Kidney (tissue), 14 donors: Measurements from ENCODE around the gene ME3. TPM values are rescaled to one million over a fixed set of nuclear protein-coding genes. Genes with fewer than 3 reads are reported as not detected.

ENCODE experiments used
- DNase-seq, 5 donors: peaks; one replicate each; pipeline ENCODE4 v3.0.0-alpha.2; 2013 to 2020
- FAIRE-seq: peaks from 2 replicates; lab custom pipeline; 2012; peaks lifted over from hg19 to GRCh38; lab: Jason Lieb, UNC
- H3K27ac ChIP-seq, 2 donors: one replicate each; pipeline ENCODE4 v1.7.0; 2013; ENCODE audit warnings: low read depth in 2 of 2, low read length in 2 of 2, inconsistent platforms in 1 of 2
- H3K27me3 ChIP-seq: one replicate; pipeline ENCODE4 v1.7.1; 2013; ENCODE audit warnings: low read length, inconsistent platforms; ENCODE audit not compliant: control insufficient read depth, insufficient read depth
- H3K36me3 ChIP-seq, 3 donors: one replicate each; pipeline versions ENCODE4 v1.7.0 to v1.7.1; 2013; ENCODE audit warnings: low read length in 3 of 3, control low read depth in 1 of 3, inconsistent platforms in 1 of 3; ENCODE audit not compliant: insufficient read depth in 3 of 3, control insufficient read depth in 2 of 3
- H3K4me1 ChIP-seq, 3 donors: one replicate each; pipeline versions ENCODE4 v1.7.0 to v1.7.1; 2013; ENCODE audit warnings: low read length in 3 of 3, inconsistent platforms in 1 of 3, low read depth in 1 of 3; ENCODE audit not compliant: control insufficient read depth in 2 of 3, insufficient read depth in 2 of 3
- H3K4me3 ChIP-seq, 3 donors: one replicate each; pipeline versions ENCODE4 v1.7.0 to v1.8.1; 2013; ENCODE audit warnings: low read length in 3 of 3, control low read depth in 1 of 3, inconsistent platforms in 1 of 3
- H3K9ac ChIP-seq, 3 donors: one replicate each; pipeline versions ENCODE4 v1.7.0 to v1.7.1; 2013; ENCODE audit warnings: low read length in 3 of 3, control low read depth in 1 of 3, inconsistent platforms in 1 of 3
- H3K9me3 ChIP-seq, 3 donors: one replicate each; pipeline versions ENCODE4 v1.7.0 to v1.7.1; 2013; ENCODE audit warnings: low read length in 3 of 3, control low read depth in 1 of 3, inconsistent platforms in 1 of 3; ENCODE audit not compliant: control insufficient read depth in 2 of 3, insufficient read depth in 1 of 3
- CTCF ChIP-seq: IDR thresholded peaks from 3 replicates; pipeline ENCODE4 v1.5.1; 2012; ENCODE audit warnings: mild to moderate bottlenecking, moderate library complexity, borderline replicate concordance; ENCODE audit not compliant: insufficient read depth; ENCODE audit errors: extremely low read depth
- intact Hi-C: fragments of 100-400 bp; cut with DNase I; formaldehyde crosslinking; loops from one replicate; pipeline ENCODE4 v1.11.1; 2022
- polyA plus RNA-seq: library from polyadenylated mRNA; stranded (reverse); fragments of 350-450 nt; fragmentation: Illumina TruSeq; extraction: RNeasy Lipid Tissue Mini Kit (QIAGEN cat#74804); gene quantifications from one replicate; pipeline ENCODE4 v1.2.3, GENCODE V29; 2014; ENCODE audit warnings: low read depth, low replicate concordance; ENCODE audit not compliant: insufficient read depth
- total RNA-seq: library from RNA; stranded (reverse); fragmentation: NEBNext Ultra II Directional; extraction: Animal tissue kit (Norgen Biotek cat#: 25700); gene quantifications from one replicate; pipeline ENCODE4 v1.2.1, GENCODE V29; 2021
- donor health status: control.
- donor health status: control.
- donor health status: control.
- donor health status: control.
- donor health status: control.
- donor health status: DM: yes; HTN: yes; CAD: no.
- donor health status: Normal renal cell carcinoma (clear cell type).

Gene ME3
- total and polyA plus RNA-seq, 2 donors from 2014 or later, result 13.2 to 32.2 TPM

GRCh38 chr11:86488553-86488952 is 183.9 kb downstream of the ME3 start:
- Histone ChIP-seq H3K4me1 (peaks cover 0 to 12% (median 9%) of the 10 kb centered on the region in 3 donors), H3K27ac (no peak overlapping the region), H3K9me3 (no peaks in the 10 kb centered on the region), H3K4me3 (no peak overlapping the region), H3K36me3 (no peaks in the 10 kb centered on the region), H3K9ac (no peak overlapping the region), H3K27me3 (no peaks in the 10 kb centered on the region)
- intact Hi-C loops, result no loop called here
- no peak for TF ChIP-seq CTCF
- DNase-seq (no peak), FAIRE-seq (no peak)

GRCh38 chr11:86487671-86488070 is 184.7 kb downstream of the ME3 start:
- no peaks in the 10 kb centered on the region for H3K36me3 ChIP-seq
- intact Hi-C loops, result no loop called here
- TF ChIP-seq CTCF, result no peak
- peaks cover 0 to 10% (median 9%) of the 10 kb centered on the region in 3 donors for H3K4me1 ChIP-seq
- FAIRE-seq (no peak), DNase-seq (no peak)
- no peak overlapping the region for H3K4me3 ChIP-seq
- no peaks in the 10 kb centered on the region for H3K9me3 ChIP-seq
- H3K27ac ChIP-seq, result no peak overlapping the region
- no peaks in the 10 kb centered on the region for H3K27me3 ChIP-seq
- H3K9ac ChIP-seq, result no peak overlapping the region

GRCh38 chr11:86486261-86487030 is 186.0 kb downstream of the ME3 start:
- Histone ChIP-seq H3K36me3 (no peaks in the 10 kb centered on the region), H3K27me3 (no peaks in the 10 kb centered on the region), H3K4me1 (peaks cover 0 to 10% (median 9%) of the 10 kb centered on the region in 3 donors), H3K9ac (no peak overlapping the region), H3K9me3 (no peaks in the 10 kb centered on the region), H3K4me3 (no peak overlapping the region), H3K27ac (no peak overlapping the region)
- FAIRE-seq (no peak), DNase-seq (no peak)
- intact Hi-C loops, result no loop called here
- TF ChIP-seq CTCF, result no peak
